ENCODE measurements around the gene TMC2. TPM values are rescaled to one million over a fixed set of nuclear protein-coding genes. Genes with fewer than 3 reads are reported as not detected.

Gene TMC2
- total RNA-seq, 1 donor from 2014 or later, result not detected

DNA sequence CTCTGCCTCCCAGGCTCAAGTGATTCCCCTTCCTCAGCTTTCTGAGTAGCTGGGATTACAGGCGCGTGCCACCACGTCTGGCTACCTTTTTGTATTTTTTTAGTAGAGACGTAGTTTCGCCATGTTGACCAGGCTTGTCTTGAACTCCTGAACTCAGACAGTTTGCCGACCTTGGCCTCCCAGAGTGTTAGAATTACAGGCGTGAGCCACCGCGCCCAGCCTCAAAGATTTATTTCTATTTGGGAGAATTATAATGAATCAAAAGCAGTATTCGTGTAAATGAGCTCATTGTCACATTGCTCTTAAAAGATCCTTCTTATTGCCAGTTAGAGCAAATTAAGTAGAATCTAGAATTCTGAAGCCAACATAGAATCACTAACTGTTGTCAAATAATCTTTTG, 18.3 kb upstream of the TMC2 start:
- Mint-ChIP-seq H3K27ac (ENCODE audit: unreplicated experiment) (no peak overlapping the region), H3K27me3 (ENCODE audit: unreplicated experiment) (peaks cover 6% of the 10 kb centered on the region), H3K4me1 (ENCODE audit: low read depth, unreplicated experiment) (no peaks in the 10 kb centered on the region), H3K4me3 (ENCODE audit: unreplicated experiment) (no peak overlapping the region), H3K9me3 (ENCODE audit: unreplicated experiment) (peaks cover 1% of the 10 kb centered on the region), H3K36me3 (ENCODE audit: unreplicated experiment) (no peaks in the 10 kb centered on the region)
- DNase-seq, result no peak
- TF ChIP-seq, protein P1, sequence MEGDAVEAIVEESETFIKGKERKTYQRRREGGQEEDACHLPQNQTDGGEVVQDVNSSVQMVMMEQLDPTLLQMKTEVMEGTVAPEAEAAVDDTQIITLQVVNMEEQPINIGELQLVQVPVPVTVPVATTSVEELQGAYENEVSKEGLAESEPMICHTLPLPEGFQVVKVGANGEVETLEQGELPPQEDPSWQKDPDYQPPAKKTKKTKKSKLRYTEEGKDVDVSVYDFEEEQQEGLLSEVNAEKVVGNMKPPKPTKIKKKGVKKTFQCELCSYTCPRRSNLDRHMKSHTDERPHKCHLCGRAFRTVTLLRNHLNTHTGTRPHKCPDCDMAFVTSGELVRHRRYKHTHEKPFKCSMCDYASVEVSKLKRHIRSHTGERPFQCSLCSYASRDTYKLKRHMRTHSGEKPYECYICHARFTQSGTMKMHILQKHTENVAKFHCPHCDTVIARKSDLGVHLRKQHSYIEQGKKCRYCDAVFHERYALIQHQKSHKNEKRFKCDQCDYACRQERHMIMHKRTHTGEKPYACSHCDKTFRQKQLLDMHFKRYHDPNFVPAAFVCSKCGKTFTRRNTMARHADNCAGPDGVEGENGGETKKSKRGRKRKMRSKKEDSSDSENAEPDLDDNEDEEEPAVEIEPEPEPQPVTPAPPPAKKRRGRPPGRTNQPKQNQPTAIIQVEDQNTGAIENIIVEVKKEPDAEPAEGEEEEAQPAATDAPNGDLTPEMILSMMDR (IDR thresholded peaks at IDR 0.05; ENCODE audit: partially characterized antibody, unreplicated experiment), result no peak

DNA sequence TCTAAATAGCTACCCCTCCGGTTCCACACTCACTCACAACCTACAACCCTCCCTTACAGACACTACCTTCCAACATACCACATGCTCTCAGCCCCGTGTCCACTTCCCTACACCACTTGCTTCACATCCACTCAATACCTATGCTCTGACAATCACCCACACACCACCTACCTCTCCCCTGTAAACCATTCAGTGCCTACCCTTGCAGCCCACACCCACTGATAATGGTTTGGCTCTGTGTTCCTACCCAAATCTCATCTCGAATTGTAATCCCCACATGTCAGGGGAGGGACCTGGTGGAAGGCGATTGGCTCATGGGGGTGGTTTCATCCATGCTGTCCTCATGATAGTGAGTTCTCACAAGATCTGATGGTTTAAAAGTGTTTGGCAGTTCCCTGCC, 17.8 kb upstream of the TMC2 start:
- Mint-ChIP-seq H3K4me3 (ENCODE audit: unreplicated experiment) (no peak overlapping the region), H3K27me3 (ENCODE audit: unreplicated experiment) (peaks cover 6% of the 10 kb centered on the region), H3K9me3 (ENCODE audit: unreplicated experiment) (peaks cover 1% of the 10 kb centered on the region), H3K27ac (ENCODE audit: unreplicated experiment) (no peak overlapping the region), H3K36me3 (ENCODE audit: unreplicated experiment) (no peaks in the 10 kb centered on the region), H3K4me1 (ENCODE audit: low read depth, unreplicated experiment) (no peaks in the 10 kb centered on the region)
- no peak for DNase-seq
- TF ChIP-seq, protein P1 (IDR thresholded peaks at IDR 0.05; ENCODE audit: partially characterized antibody, unreplicated experiment), result no peak

DNA sequence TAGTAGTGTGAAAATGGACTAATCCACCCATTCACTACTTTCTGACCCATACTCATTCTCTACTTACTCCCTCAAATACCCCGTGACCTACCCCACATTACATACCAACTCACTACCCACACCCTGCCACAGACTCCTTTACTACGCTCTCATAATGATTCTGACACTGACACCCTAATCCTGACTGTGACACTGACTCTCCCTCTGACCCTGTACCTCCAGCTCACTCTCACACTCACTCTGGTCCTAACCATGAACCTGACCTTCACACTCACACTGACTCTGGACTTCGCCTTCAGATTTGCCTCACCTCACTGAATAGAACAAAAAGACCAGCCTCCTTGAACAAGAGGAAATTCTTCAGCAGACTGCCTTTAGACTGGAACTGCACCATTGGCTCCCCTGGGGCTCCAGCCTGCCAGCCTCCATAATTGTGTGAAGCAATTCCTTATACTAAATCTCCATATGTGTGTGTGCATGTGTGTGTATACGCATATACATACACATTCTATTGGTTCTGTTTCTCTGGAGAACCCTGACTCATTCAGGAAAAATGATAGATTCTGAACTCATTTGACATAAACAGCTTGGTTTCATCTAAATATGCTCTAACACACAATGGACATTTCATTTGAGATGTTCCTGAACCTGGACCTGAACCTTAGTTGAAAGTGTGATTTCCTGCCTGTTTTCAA, 17.1 kb upstream of the TMC2 start:
- H3K27me3 Mint-ChIP-seq (ENCODE audit: unreplicated experiment), result peaks cover 6% of the 10 kb centered on the region

DNA sequence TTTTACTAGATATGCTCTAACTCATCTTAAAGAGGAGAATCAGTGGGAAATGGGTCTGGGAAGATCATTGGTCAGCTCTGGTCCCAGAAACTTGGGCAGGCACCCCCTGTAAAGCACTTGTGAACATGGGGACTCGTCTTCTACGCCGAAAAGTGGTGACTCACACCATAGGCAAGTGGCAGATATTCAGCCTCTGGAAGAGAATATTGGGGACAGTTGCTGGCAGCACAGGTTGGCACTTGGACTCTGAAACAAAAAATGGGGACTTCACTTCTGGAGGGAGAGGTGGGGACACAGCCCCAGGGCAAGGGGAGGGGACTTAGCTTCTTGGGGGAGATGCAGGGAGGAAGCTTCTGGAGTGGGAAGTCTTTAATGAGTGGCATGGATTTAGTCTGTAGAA, 15.8 kb upstream of the TMC2 start:
- Mint-ChIP-seq H3K4me3 (ENCODE audit: unreplicated experiment) (no peak overlapping the region), H3K27me3 (ENCODE audit: unreplicated experiment) (peaks cover 12% of the 10 kb centered on the region), H3K36me3 (ENCODE audit: unreplicated experiment) (no peaks in the 10 kb centered on the region), H3K27ac (ENCODE audit: unreplicated experiment) (no peak overlapping the region), H3K9me3 (ENCODE audit: unreplicated experiment) (peaks cover 1% of the 10 kb centered on the region), H3K4me1 (ENCODE audit: low read depth, unreplicated experiment) (no peaks in the 10 kb centered on the region)
- DNase-seq, result no peak
- TF ChIP-seq, protein P1 (IDR thresholded peaks at IDR 0.05; ENCODE audit: partially characterized antibody, unreplicated experiment), result no peak

More for the DNA sequence above, 17.1 kb upstream of the TMC2 start:
- Mint-ChIP-seq H3K4me3 (ENCODE audit: unreplicated experiment) (no peak overlapping the region), H3K36me3 (ENCODE audit: unreplicated experiment) (no peaks in the 10 kb centered on the region), H3K9me3 (ENCODE audit: unreplicated experiment) (peaks cover 1% of the 10 kb centered on the region), H3K27ac (ENCODE audit: unreplicated experiment) (no peak overlapping the region), H3K4me1 (ENCODE audit: low read depth, unreplicated experiment) (no peaks in the 10 kb centered on the region)
- no peak for DNase-seq
- TF ChIP-seq, protein P1 (IDR thresholded peaks at IDR 0.05; ENCODE audit: partially characterized antibody, unreplicated experiment), result no peak
